K562 (cell line): Measurements from ENCODE around the gene PACS1.

ENCODE experiments used
- CGGBP1 ChIP-seq: fragments of 250-450 bp; sonication (Bioruptor Pico); IDR thresholded peaks from 2 replicates; pipeline ENCODE4 v1.9.0; 2021; ENCODE audit warnings: mild to moderate bottlenecking
- CHCHD3 ChIP-seq: fragments of 250-450 bp; sonication (Bioruptor Pico); IDR thresholded peaks from 2 replicates; pipeline ENCODE4 v2.1.2; 2022; ENCODE audit warnings: mild to moderate bottlenecking
- MYC ChIP-seq, 2 experiments: fragments of 250-450 bp in 1 of 2; sonication (Bioruptor Pico) in 1 of 2; IDR thresholded peaks; 2 replicates each; pipeline versions ENCODE4 v1.5.1 to v1.6.1; 2012 to 2021; ENCODE audit warnings: low read depth in 2 of 2, borderline replicate concordance in 1 of 2, improper control_type of control experiment in 1 of 2, low read length in 1 of 2, mild to moderate bottlenecking in 1 of 2, moderate library complexity in 1 of 2
- NFYB ChIP-seq: IDR thresholded peaks from 2 replicates; pipeline ENCODE4 v1.6.1; 2011; ENCODE audit warnings: mild to moderate bottlenecking, moderate library complexity; ENCODE audit not compliant: insufficient read length; ENCODE audit errors: extremely low read depth
- RAD21 ChIP-seq, 2 experiments: fragments of 250-450 bp in 1 of 2; fragments of 450-650 bp in 1 of 2; sonication (Bioruptor Pico) in 1 of 2; formaldehyde crosslinking in 1 of 2; IDR thresholded peaks in 1 of 2; conservative IDR thresholded peaks in 1 of 2; 2 replicates each; pipeline versions ENCODE4 v1.4.0 to v1.8.0; 2020 to 2022; ENCODE audit warnings: mild to moderate bottlenecking in 2 of 2, moderate library complexity in 1 of 2
- REST ChIP-seq, 2 experiments: fragments of 450-650 bp; formaldehyde crosslinking in 1 of 2; IDR thresholded peaks; 2 replicates each; pipeline versions ENCODE4 v1.4.0 to v1.6.1; 2014 to 2020; ENCODE audit warnings: mild to moderate bottlenecking in 2 of 2, borderline replicate concordance in 1 of 2, low read depth in 1 of 2
- SREBF2 ChIP-seq: sonication (generic); formaldehyde crosslinking; IDR thresholded peaks from 2 replicates; pipeline ENCODE4 v1.4.0; 2020; ENCODE audit warnings: mild to moderate bottlenecking, missing genetic modification reagents
- WHSC1 ChIP-seq: IDR thresholded peaks from one replicate; pipeline ENCODE4 v1.6.1; 2012; ENCODE audit warnings: low read length, control low read depth, inconsistent platforms
- YY1 ChIP-seq, 3 experiments: IDR thresholded peaks; 2 replicates each; pipeline ENCODE4 v1.6.1; 2011; ENCODE audit warnings: low read length in 2 of 3, mild to moderate bottlenecking in 2 of 3, moderate library complexity in 2 of 3, borderline replicate concordance in 1 of 3, control low read depth in 1 of 3, low read depth in 1 of 3; ENCODE audit not compliant: insufficient read depth in 3 of 3, insufficient replicate concordance in 2 of 3, control insufficient read depth in 1 of 3, insufficient read length in 1 of 3; ENCODE audit errors: extremely low read depth in 1 of 3
- TF ChIP-seq, protein P1 (sequence below), 3 experiments: IDR thresholded peaks in 2 of 3; conservative IDR thresholded peaks in 1 of 3; 2 replicates each; pipeline ENCODE4 v1.5.1; 2011 to 2012; ENCODE audit warnings: low read length in 3 of 3, mild to moderate bottlenecking in 3 of 3, control low read depth in 2 of 3, improper control_type of control experiment in 1 of 3, inconsistent platforms in 1 of 3, low read depth in 1 of 3, mixed read lengths in 1 of 3, moderate library complexity in 1 of 3; ENCODE audit not compliant: insufficient read depth in 2 of 3

- TF ChIP-seq CGGBP1 (CRISPR knock-in tag) (no peak), YY1 (IDR thresholded peaks at IDR 0.05; ENCODE audit: borderline replicate concordance in 1 of 3, control insufficient read depth in 1 of 3, extremely low read depth in 1 of 3, insufficient read depth in 3 of 3, insufficient read length in 1 of 3, insufficient replicate concordance in 2 of 3, low read depth in 1 of 3, low read length in 2 of 3) (no peak), NFYB (no peak), WHSC1 (no peak), SREBF2 (no peak), REST (IDR thresholded peaks at IDR 0.05; ENCODE audit: borderline replicate concordance) (no peak), REST (CRISPR knock-in tag; IDR thresholded peaks at IDR 0.05; ENCODE audit: low read depth) (no peak), MYC (IDR thresholded peaks at IDR 0.05; ENCODE audit: low read depth, low read length) (no peak), MYC (CRISPR knock-in tag; IDR thresholded peaks at IDR 0.05; ENCODE audit: borderline replicate concordance, low read depth) (no peak), RAD21 (CRISPR knock-in tag; conservative IDR thresholded peaks at IDR 0.05 in 1 of 2, IDR thresholded peaks at IDR 0.05 in 1 of 2) (no peak), CHCHD3 (CRISPR knock-in tag) (no peak)
- TF ChIP-seq, protein P1, sequence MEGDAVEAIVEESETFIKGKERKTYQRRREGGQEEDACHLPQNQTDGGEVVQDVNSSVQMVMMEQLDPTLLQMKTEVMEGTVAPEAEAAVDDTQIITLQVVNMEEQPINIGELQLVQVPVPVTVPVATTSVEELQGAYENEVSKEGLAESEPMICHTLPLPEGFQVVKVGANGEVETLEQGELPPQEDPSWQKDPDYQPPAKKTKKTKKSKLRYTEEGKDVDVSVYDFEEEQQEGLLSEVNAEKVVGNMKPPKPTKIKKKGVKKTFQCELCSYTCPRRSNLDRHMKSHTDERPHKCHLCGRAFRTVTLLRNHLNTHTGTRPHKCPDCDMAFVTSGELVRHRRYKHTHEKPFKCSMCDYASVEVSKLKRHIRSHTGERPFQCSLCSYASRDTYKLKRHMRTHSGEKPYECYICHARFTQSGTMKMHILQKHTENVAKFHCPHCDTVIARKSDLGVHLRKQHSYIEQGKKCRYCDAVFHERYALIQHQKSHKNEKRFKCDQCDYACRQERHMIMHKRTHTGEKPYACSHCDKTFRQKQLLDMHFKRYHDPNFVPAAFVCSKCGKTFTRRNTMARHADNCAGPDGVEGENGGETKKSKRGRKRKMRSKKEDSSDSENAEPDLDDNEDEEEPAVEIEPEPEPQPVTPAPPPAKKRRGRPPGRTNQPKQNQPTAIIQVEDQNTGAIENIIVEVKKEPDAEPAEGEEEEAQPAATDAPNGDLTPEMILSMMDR (IDR thresholded peaks at IDR 0.05 in 2 of 3, conservative IDR thresholded peaks at IDR 0.05 in 1 of 3; ENCODE audit: insufficient read depth in 2 of 3, low read depth in 1 of 3, low read length in 3 of 3), result no peak
These were observed 161.5 kb downstream of the PACS1 start for GRCh38 chr11:66231561-66231960.
